K562 (cell line): ENCODE measurements around the gene EPO. TPM values are rescaled to one million over a fixed set of nuclear protein-coding genes. Genes with fewer than 3 reads are reported as not detected.

Source experiments
- ATF6 ChIP-seq: sonication (generic); formaldehyde crosslinking; IDR thresholded peaks from 2 replicates; pipeline ENCODE4 v1.4.0; 2020; ENCODE audit warnings: mild to moderate bottlenecking, missing genetic modification reagents
- E2F1 ChIP-seq: sonication (generic); formaldehyde crosslinking; IDR thresholded peaks from 2 replicates; pipeline ENCODE4 v1.8.1; 2023; ENCODE audit warnings: mild to moderate bottlenecking, missing genetic modification reagents, moderate library complexity
- GABPB1 ChIP-seq: sonication (generic); formaldehyde crosslinking; IDR thresholded peaks from 2 replicates; pipeline ENCODE4 v1.8.0; 2022; ENCODE audit warnings: mild to moderate bottlenecking, missing genetic modification reagents
- SLC30A9 ChIP-seq: fragments of 250-450 bp; sonication (Bioruptor Pico); IDR thresholded peaks from 2 replicates; pipeline ENCODE4 v1.8.0; 2022; ENCODE audit warnings: mild to moderate bottlenecking, moderate library complexity
- SMC3 ChIP-seq: conservative IDR thresholded peaks from 2 replicates; pipeline ENCODE4 v1.6.1; 2011; ENCODE audit warnings: low read depth, low read length, improper control_type of control experiment; ENCODE audit not compliant: insufficient read depth
- TGIF2 ChIP-seq: sonication (generic); formaldehyde crosslinking; IDR thresholded peaks from 2 replicates; pipeline ENCODE4 v1.8.1; 2022; ENCODE audit warnings: mild to moderate bottlenecking, missing genetic modification reagents, moderate library complexity
- ZBTB17 ChIP-seq: fragments of 450-650 bp; formaldehyde crosslinking; IDR thresholded peaks from 2 replicates; pipeline ENCODE4 v1.4.0; 2020; ENCODE audit warnings: mild to moderate bottlenecking
- ZNF212 ChIP-seq: fragments of 450-650 bp; formaldehyde crosslinking; IDR thresholded peaks from 2 replicates; pipeline ENCODE4 v1.4.0; 2020; ENCODE audit warnings: mild to moderate bottlenecking
- ZNF407 ChIP-seq: fragments of 450-650 bp; IDR thresholded peaks from 2 replicates; pipeline ENCODE4 v1.6.1; 2016; ENCODE audit warnings: low read depth
- ZNF592 ChIP-seq: fragments of 450-650 bp; IDR thresholded peaks from 2 replicates; pipeline ENCODE4 v1.6.1; 2017; ENCODE audit warnings: antibody characterized with exemption, mild to moderate bottlenecking
- ZNF668 ChIP-seq: fragments of 250-450 bp; sonication (Bioruptor Pico); IDR thresholded peaks from 2 replicates; pipeline ENCODE4 v1.8.0; 2022; ENCODE audit warnings: mild to moderate bottlenecking, inconsistent platforms
- polyA plus RNA-seq, 8 experiments: library from polyadenylated mRNA; depleted of rRNA in 4 of 8; stranded (reverse) in 5 of 8; unstranded in 3 of 8; fragments of >200 nt; fragmentation: Nextera tagmentation in 2 of 8; fragmentation: Illumina TruSeq in 1 of 8; extraction: Ambion mirVana in 2 of 8; extraction: Trizol in 1 of 8; gene quantifications; 2 replicates each; pipeline versions ENCODE4 v1.2.1 to v1.2.3, GENCODE V29; 2011 to 2014; ENCODE audit warnings: inconsistent platforms in 1 of 8, missing spikeins in 1 of 8
- total RNA-seq, 7 experiments: library from RNA; depleted of rRNA in 6 of 7; stranded (reverse); fragments of >200 nt in 6 of 7; fragmentation: Illumina TruSeq in 2 of 7; extraction: Trizol in 2 of 7; gene quantifications; 2 replicates each; pipeline versions ENCODE4 v1.2.1 to v1.2.3, GENCODE V29; 2011 to 2021; ENCODE audit warnings: low replicate concordance in 1 of 7

EPO gene
- total and polyA plus RNA-seq, 9 of the 15 experiments (the other 6 are each of a cell fraction or from before 2014, with no cell fraction given), result 0.06 to 0.41 (median 0.07) TPM; not detected in 6

- peak; percentile 47; the same call in 1 of the 2 replicates for TF ChIP-seq ZNF407
- TF ChIP-seq SLC30A9, result no peak
- peak; percentile 65; the same call in 1 of the 2 replicates for TF ChIP-seq ZBTB17 (CRISPR knock-in tag)
- TF ChIP-seq GABPB1 (CRISPR knock-in tag), result 0 out of 2 replicates have a peak, but pooled peaks have one; percentile 41
- 0 out of 2 replicates have a peak, but pooled peaks have one; percentile 6 for TF ChIP-seq SMC3
- TF ChIP-seq ZNF212 (CRISPR knock-in tag), result no peak
- 0 out of 2 replicates have a peak, but pooled peaks have one; percentile 56 for TF ChIP-seq TGIF2 (CRISPR knock-in tag)
- no peak for TF ChIP-seq ATF6 (CRISPR knock-in tag)
- no peak for TF ChIP-seq ZNF668 (CRISPR knock-in tag)
- 0 out of 2 replicates have a peak, but pooled peaks have one; percentile 43 for TF ChIP-seq ZNF592
- 0 out of 2 replicates have a peak, but pooled peaks have one; percentile 58 for TF ChIP-seq E2F1
Observed at GRCh38 chr7:100706672-100707311, 13.5 kb upstream of the EPO start (continued).
